ENCODE results near the gene SLC25A22.

The SLC25A22 gene

DNA sequence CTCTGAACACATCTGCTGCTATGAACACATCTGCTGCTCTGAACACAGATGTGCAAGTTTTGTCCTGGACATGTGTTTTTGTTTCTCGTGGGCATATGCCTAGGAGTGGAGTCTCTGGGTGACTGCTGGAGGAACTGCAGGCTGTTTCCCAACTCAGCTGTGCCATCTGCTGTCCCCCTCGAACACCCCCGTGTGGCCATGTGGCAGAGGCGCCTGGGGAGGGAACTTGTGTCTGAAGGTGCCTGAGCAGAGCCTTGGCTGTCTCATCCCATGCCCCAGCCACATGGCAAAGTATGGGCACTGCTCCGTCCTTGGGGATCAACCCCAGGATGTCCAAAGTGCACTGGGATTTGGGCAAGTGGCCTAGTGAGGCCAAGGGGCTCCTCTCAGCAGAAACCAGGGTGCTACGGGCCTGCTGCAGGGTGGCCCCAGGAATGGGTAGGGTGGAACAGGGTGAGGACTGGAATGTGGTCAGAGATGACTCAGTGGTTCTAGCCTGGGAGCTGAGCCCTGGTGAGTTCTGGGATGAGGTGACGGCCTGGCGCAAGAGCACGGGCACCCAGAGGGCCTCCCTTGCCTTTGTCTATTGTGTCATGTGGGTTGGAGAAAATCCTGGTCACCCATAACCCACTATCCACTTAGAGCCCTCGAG is 35.5 kb downstream of the SLC25A22 start:
- TF ChIP-seq FOXP2 (optimal IDR thresholded peaks at IDR 0.05; ENCODE audit: borderline replicate concordance, extremely low read depth, extremely low read length, insufficient read depth), result no peak
- TF ChIP-seq SIN3A (IDR thresholded peaks at IDR 0.05; ENCODE audit: borderline replicate concordance, insufficient read depth, low read length), result no peak
- TF ChIP-seq POLR2AphosphoS5 (IDR thresholded peaks at IDR 0.05; ENCODE audit: low read depth, low read length), result no peak
- TF ChIP-seq TAF1 (IDR thresholded peaks at IDR 0.05; ENCODE audit: borderline replicate concordance, insufficient read depth, low read length), result no peak
- TF ChIP-seq, protein P1, sequence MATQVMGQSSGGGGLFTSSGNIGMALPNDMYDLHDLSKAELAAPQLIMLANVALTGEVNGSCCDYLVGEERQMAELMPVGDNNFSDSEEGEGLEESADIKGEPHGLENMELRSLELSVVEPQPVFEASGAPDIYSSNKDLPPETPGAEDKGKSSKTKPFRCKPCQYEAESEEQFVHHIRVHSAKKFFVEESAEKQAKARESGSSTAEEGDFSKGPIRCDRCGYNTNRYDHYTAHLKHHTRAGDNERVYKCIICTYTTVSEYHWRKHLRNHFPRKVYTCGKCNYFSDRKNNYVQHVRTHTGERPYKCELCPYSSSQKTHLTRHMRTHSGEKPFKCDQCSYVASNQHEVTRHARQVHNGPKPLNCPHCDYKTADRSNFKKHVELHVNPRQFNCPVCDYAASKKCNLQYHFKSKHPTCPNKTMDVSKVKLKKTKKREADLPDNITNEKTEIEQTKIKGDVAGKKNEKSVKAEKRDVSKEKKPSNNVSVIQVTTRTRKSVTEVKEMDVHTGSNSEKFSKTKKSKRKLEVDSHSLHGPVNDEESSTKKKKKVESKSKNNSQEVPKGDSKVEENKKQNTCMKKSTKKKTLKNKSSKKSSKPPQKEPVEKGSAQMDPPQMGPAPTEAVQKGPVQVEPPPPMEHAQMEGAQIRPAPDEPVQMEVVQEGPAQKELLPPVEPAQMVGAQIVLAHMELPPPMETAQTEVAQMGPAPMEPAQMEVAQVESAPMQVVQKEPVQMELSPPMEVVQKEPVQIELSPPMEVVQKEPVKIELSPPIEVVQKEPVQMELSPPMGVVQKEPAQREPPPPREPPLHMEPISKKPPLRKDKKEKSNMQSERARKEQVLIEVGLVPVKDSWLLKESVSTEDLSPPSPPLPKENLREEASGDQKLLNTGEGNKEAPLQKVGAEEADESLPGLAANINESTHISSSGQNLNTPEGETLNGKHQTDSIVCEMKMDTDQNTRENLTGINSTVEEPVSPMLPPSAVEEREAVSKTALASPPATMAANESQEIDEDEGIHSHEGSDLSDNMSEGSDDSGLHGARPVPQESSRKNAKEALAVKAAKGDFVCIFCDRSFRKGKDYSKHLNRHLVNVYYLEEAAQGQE (IDR thresholded peaks at IDR 0.05; ENCODE audit: insufficient read depth in 1 of 2, low read depth in 2 of 2, low read length in 2 of 2), result no peak

DNA sequence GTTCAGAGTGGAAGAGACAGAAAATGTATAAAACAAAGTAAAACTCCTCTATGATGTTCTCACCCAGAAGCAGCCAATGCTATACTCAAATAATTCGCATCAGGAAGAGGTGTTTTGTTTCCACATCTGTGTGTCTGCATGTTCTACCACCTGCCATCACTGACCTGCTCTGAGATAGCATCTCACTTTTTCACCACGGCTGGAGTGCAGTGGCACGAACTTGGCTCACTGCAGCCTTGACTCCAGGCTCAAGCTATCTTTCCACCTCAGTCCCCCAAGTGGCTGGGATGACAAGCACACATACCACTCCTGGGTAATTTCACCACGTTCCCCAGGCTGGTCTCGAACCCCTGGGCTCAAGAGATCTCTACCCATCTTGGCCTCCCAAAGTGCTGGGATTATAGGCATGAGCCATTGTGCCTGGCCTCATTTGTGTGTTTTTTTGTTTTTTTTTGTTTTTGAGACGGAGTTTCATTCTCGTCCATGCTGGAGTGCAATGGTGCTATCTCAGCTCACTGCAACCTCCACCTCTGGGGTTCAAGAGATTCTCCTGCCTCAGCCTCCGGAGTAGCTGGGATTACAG is 36.5 kb downstream of the SLC25A22 start:
- TF ChIP-seq TAF1 (IDR thresholded peaks at IDR 0.05; ENCODE audit: borderline replicate concordance, insufficient read depth, low read length) (no peak), POLR2AphosphoS5 (IDR thresholded peaks at IDR 0.05; ENCODE audit: low read depth, low read length) (no peak), FOXP2 (optimal IDR thresholded peaks at IDR 0.05; ENCODE audit: borderline replicate concordance, extremely low read depth, extremely low read length, insufficient read depth) (no peak), SIN3A (IDR thresholded peaks at IDR 0.05; ENCODE audit: borderline replicate concordance, insufficient read depth, low read length) (no peak)
- TF ChIP-seq, protein P1 (IDR thresholded peaks at IDR 0.05; ENCODE audit: insufficient read depth in 1 of 2, low read depth in 2 of 2, low read length in 2 of 2), result no peak

DNA sequence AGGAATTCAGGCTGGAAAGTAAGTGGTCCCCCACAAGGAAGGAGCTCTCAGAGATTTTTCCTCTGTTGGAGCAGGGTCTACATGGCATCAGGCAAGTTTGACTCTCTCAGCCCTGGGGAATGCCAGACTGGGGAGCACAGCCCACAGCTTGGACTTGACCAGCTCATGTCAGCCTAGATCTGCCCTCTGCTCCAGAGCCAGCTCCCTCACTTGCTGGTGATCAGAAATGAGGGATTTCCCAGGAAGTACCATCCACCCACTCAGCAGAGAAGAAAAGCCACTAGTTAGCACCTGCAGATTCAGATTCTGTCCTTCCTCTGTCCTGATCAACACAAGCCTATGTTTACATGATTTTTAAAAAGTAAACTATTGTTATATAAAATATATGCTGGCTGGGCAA is 37.8 kb downstream of the SLC25A22 start:
- no peak for TF ChIP-seq SIN3A (IDR thresholded peaks at IDR 0.05; ENCODE audit: borderline replicate concordance, insufficient read depth, low read length)
- no peak for TF ChIP-seq POLR2AphosphoS5 (IDR thresholded peaks at IDR 0.05; ENCODE audit: low read depth, low read length)
- TF ChIP-seq FOXP2 (optimal IDR thresholded peaks at IDR 0.05; ENCODE audit: borderline replicate concordance, extremely low read depth, extremely low read length, insufficient read depth), result no peak
- TF ChIP-seq, protein P1 (IDR thresholded peaks at IDR 0.05; ENCODE audit: insufficient read depth in 1 of 2, low read depth in 2 of 2, low read length in 2 of 2), result no peak
- no peak for TF ChIP-seq TAF1 (IDR thresholded peaks at IDR 0.05; ENCODE audit: borderline replicate concordance, insufficient read depth, low read length)

DNA sequence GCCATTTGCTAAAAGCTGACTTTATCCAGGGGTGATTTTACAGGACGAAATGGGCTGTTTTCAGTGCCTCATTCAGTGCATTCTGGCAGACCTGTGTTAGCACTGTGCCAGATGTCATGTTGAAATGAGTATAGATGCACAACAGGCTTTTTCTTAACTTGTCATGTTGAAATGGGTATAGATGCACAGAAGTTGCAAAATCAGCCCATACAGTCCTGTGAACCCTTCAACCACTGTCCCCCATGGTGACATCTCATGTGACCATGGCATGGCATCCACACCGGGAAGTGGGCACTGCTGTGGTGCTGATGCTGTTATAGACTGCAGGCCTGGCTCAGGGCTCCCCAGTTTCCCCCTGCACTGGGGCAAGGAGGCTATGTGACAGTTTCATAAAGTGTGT is 48.4 kb downstream of the SLC25A22 start:
- TF ChIP-seq SIN3A (IDR thresholded peaks at IDR 0.05; ENCODE audit: borderline replicate concordance, insufficient read depth, low read length) (no peak), FOXP2 (optimal IDR thresholded peaks at IDR 0.05; ENCODE audit: borderline replicate concordance, extremely low read depth, extremely low read length, insufficient read depth) (no peak), TAF1 (IDR thresholded peaks at IDR 0.05; ENCODE audit: borderline replicate concordance, insufficient read depth, low read length) (no peak), POLR2AphosphoS5 (IDR thresholded peaks at IDR 0.05; ENCODE audit: low read depth, low read length) (no peak)
- TF ChIP-seq, protein P1 (IDR thresholded peaks at IDR 0.05; ENCODE audit: insufficient read depth in 1 of 2, low read depth in 2 of 2, low read length in 2 of 2), result no peak
